ENCODE measurements around the gene LRG1.

The LRG1 gene, protein sequence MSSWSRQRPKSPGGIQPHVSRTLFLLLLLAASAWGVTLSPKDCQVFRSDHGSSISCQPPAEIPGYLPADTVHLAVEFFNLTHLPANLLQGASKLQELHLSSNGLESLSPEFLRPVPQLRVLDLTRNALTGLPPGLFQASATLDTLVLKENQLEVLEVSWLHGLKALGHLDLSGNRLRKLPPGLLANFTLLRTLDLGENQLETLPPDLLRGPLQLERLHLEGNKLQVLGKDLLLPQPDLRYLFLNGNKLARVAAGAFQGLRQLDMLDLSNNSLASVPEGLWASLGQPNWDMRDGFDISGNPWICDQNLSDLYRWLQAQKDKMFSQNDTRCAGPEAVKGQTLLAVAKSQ

DNA sequence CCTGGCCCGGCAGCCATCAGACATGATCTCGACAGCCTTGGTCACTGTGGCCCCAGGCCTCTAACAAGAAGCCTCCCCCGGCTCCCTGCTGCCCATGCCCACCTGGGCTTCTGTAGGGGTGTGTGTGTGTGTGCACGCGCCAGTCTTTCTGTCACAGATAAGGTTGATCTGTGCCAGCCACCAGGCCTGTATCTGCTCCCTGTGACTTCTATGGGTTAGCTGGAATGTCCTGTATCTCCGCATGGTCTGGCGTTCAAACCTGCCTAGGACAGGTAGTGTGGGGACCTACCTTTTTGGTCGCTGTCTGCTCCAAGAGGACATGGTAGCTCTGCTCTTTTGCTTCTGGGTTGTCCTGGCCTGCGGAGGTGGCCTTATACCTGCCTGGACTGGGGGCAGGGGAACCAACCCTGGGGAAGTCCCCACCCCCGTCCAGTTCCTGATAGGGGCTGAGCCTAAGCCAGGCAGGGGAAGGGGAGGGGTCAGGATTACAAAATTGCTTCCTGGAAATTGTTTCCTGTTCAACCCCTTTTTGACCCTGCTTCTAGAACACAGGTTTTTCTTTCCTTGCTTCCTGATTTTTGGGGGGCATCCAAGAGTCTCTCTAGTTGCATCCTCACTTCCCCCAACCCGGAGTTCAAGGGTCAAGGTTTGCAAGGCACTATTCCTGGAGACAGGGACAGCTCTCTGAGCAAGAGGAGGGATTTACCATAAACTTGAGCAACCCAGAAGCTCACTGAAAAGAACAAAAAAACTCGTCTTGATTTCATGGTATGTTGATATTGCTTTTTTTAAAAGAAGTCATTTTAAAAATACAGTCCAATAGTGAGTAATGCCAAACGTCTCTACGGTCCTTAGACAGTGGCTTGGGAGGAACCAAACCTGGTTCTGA lies at the start of gene LRG1:
TSS of gene LRG1 (minus strand) at position 344 of the 889 bp plus-strand sequence. CDS start at position 321, 23 bp downstream.
- DNase-seq, result no peak

DNA sequence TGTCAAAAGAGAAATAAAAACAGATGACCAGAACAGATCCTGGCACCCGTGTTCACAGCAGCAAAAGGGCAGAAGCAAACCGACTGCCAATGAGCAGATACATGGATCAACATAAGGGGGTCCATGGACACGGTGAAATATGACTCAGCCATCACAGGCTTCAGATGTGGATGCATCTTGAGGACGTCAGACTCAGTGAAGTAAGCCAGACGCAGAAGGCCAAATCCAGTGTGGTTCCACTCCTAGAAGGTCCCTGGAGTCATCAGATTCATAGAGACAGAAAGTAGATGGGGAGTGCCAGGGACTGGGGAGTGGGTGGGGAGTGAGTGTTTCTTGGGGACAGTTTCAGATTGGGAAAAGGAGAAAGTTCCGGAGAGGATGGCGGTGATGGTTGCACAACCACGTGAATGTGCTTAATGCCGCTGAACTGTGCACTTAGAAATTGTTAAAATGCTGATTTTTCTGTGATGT lies 48.5 kb upstream of the LRG1 start:
- no peak for DNase-seq

GRCh38 chr19:4587527-4587926 lies 47.7 kb upstream of the LRG1 start:
- DNase-seq, result no peak

DNA sequence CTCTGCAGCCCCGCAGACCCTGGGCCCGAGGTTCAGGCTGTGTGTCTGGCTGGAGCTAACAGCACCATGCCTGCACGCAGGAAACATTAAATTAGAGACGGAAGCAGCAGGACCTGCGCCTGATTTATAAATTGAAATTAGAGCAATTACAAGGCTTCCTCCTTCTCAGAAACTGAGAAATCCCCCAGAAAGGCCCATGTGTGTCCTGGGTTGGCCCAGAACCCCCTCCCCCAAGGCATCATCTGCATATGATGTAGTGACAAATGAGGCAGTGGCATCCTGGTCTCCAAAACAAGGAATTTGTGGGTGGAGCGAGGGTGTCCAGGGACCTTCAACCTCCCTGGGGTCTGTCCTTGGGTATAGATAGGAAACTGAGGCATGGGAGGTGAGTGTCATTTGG lies 46.9 kb upstream of the LRG1 start:
- DNase-seq, result no peak

DNA sequence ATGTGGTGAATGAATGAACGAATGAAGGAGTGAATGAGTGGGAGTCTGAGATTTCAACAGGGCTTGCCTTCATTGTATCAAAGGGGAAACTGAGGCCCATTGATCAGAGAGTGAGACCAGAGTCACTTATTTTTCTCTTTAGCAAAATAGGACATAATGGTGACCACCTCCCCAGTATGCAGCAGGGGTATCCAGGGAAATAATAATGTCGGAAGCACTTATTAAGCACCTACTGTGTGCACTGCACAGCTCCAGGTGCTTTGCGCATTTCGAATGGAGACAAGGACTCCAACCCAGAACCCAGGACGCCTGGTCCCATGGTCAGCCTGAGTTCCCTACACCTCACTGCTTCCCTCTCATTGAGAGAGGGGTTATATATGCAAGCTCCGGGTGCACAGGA lies 46.4 kb upstream of the LRG1 start:
- no peak for DNase-seq

DNA sequence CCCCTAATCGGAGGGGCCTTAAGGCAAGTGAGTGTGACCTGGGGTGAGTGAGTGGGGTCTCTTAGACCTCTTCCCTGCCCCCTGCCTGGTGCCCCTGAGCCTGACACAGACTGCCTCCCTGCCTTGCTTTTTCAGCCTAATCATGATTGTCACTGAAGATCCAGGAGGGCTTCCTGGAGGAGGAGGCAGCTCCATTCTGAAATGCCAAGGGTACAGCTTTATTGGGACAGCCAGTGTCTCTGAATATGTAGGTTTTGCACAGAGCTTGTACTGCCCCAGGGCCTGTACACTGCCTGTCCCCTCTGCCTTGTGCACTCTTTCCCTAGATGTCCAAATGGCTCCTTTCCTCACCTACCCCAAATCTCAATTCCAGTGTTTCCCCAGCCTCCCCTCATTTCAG lies 45.7 kb upstream of the LRG1 start:
- no peak for DNase-seq

- DNase-seq, result no peak
Measured at GRCh38 chr19:4584670-4585460, 45.0 kb upstream of the LRG1 start.

GRCh38 chr19:4583961-4584669 lies 44.3 kb upstream of the LRG1 start:
- DNase-seq, result no peak

- DNase-seq, result no peak
Measured at GRCh38 chr19:4582980-4583842, 43.4 kb upstream of the LRG1 start.

DNA sequence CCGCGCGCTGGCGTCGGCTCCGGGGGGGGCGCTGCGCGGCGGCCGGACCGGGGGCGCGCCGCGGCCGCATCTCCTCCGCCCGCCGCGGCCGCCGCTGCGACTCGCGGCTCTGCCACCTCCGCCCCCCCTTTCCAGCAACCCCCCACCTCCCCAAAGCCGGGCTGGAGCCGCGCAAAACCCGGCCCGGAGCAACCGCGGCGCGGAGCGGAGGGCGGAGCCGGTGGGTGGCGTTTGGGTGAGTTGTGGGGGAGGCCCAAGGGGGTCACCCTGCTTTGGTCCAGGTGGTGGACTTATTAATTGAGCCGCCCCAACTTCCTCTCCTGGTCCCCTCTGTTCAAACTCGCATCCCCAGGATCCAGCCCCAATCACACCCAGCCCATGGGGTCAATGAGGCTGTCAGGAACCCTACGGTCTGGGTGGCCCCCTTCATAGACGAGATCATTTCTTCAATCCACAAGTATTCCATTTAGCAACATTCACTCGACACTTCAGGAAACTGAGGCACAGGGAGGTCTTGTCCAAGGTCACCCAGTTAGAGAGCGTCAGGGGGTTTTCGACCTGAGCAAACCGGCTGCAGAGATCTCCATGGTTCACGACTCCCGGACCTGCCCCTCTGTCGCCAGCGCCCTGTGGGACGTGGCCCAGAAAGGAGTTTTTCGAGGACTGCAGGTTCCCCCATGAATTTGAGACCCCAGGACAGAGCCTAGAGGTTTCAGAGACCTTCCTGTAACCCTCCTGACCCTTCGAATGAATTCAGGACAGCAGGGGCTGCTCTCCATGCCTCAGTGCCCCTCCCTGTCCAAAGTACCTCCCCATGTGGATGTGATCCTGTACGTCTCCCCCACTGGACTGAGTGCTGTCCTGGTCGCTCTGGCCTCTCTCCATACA lies 42.1 kb upstream of the LRG1 start:
- DNase-seq, result no peak

- DNase-seq, result no peak
Measured at GRCh38 chr19:4580961-4581665, 41.3 kb upstream of the LRG1 start.

- no peak for DNase-seq
Measured at GRCh38 chr19:4580021-4580901, 40.4 kb upstream of the LRG1 start.

DNA sequence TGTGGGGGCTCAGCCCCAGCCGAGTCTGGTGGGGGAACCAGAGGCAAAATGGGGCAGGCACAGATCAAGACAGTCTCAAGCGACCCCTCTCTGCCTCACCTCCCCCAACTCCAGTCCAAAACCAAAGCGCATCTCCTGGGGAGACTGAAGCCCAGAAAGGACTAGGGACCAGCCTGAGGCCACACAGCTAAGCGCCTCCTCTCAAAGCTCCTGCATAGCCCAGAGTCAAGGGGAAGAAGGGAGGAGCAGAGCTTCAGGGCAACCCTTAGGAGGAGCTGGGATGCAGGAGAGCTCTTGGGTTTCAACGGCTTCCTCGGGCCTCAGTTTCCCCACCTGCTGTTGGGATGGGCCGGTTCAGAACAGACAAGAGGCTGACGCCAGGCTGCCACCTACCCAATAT lies 39.6 kb upstream of the LRG1 start:
- no peak for DNase-seq

- DNase-seq, result no peak
Measured at GRCh38 chr19:4578552-4579248, 38.9 kb upstream of the LRG1 start.

DNA sequence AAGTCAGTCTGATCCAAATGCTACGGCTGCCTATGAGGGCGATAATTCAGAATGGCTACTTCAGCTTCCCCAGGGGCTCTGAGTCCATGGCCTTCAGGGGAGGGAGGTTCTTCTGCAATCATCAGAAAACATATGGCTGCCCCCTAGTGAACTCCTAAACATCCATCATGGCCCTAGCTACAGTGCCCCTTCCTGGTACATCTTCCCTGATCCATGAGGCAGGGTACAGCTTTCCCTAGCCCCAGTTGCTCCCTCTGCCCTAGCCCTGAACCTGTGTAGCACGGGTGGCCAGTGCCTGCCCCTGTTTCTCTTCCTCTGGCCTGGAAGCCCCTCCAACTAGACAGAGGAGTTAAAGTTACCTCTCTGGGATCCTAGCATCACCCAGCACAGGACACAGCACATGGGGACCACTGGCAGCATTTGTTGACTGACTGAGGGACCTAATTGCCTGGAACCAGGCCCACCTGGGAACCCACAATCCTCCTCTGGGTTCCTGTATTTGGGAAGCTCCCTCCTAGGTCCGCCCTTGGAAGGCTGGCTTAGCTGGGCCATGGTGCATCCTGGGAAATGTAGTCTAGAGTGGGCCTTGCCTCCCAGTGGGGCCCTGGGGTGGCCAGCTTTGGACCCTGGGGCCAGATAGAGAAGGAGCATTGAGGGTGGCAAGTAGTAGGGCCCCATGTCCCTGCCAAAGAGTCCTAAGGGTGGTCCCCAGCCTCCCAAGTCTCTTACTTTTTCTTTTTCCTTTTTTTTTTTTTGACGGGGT lies 37.4 kb upstream of the LRG1 start:
- DNase-seq, result no peak

GRCh38 chr19:4576016-4576933 lies 36.4 kb upstream of the LRG1 start:
- no peak for DNase-seq
